Mesendoderm (in vitro differentiated cells): ENCODE measurements around the gene CASKIN1.

ENCODE experiments used
- DNase-seq: peaks from one replicate; pipeline ENCODE4 v3.0.0; 2013
- H2AK5ac ChIP-seq: 2 replicates; pipeline ENCODE4 v1.6.1; 2013; ENCODE audit warnings: low read length, inconsistent platforms
- H2BK120ac ChIP-seq: 2 replicates; pipeline ENCODE4 v1.6.1; 2013; ENCODE audit warnings: low read depth, mild to moderate bottlenecking, low read length, moderate library complexity, mixed read lengths
- H2BK15ac ChIP-seq: replicated peaks from 2 replicates; pipeline ENCODE4 v1.6.1; 2013; ENCODE audit warnings: low read depth, mild to moderate bottlenecking, moderate library complexity
- H2BK5ac ChIP-seq: 2 replicates; pipeline ENCODE4 v1.6.1; 2013; ENCODE audit warnings: low read length, inconsistent platforms
- H3K18ac ChIP-seq: 2 replicates; pipeline ENCODE4 v1.6.1; 2013; ENCODE audit warnings: mild to moderate bottlenecking, low read length, mixed read lengths
- H3K23ac ChIP-seq: one replicate; pipeline ENCODE4 v1.6.1; 2013; ENCODE audit warnings: low read length
- H3K27ac ChIP-seq: 2 replicates; pipeline ENCODE4 v1.5.1; 2013; ENCODE audit warnings: low read depth, mild to moderate bottlenecking, inconsistent platforms, low read length, moderate library complexity
- H3K27me3 ChIP-seq: 2 replicates; pipeline ENCODE4 v1.6.1; 2013; ENCODE audit warnings: low read length, control low read depth, mild to moderate bottlenecking, inconsistent platforms; ENCODE audit not compliant: insufficient read depth, poor library complexity
- H3K36me3 ChIP-seq: 2 replicates; pipeline ENCODE4 v1.6.1; 2013; ENCODE audit warnings: low read length, inconsistent platforms; ENCODE audit not compliant: control insufficient read depth, insufficient read depth
- H3K4ac ChIP-seq: one replicate; pipeline ENCODE4 v1.6.1; 2013; ENCODE audit warnings: low read depth, mild to moderate bottlenecking, low read length, moderate library complexity
- H3K4me1 ChIP-seq: 2 replicates; pipeline ENCODE4 v1.6.1; 2013; ENCODE audit warnings: low read depth, low read length, inconsistent platforms; ENCODE audit not compliant: control insufficient read depth
- H3K4me2 ChIP-seq: 2 replicates; pipeline ENCODE4 v1.6.1; 2013; ENCODE audit warnings: low read length
- H3K4me3 ChIP-seq: 2 replicates; pipeline ENCODE4 v1.5.1; 2013; ENCODE audit warnings: mild to moderate bottlenecking, low read length
- H3K56ac ChIP-seq: one replicate; pipeline ENCODE4 v1.6.1; 2013; ENCODE audit warnings: low read length
- H3K79me1 ChIP-seq: 2 replicates; pipeline ENCODE4 v1.6.1; 2013; ENCODE audit warnings: low read length, inconsistent platforms
- H3K79me2 ChIP-seq: 2 replicates; pipeline ENCODE4 v1.6.1; 2013; ENCODE audit warnings: mild to moderate bottlenecking, low read length; ENCODE audit not compliant: control insufficient read depth, insufficient read depth
- H3K9ac ChIP-seq: 2 replicates; pipeline ENCODE4 v1.6.1; 2013; ENCODE audit warnings: low read length, inconsistent platforms
- H4K5ac ChIP-seq: one replicate; pipeline ENCODE4 v1.6.1; 2013; ENCODE audit warnings: low read length
- H4K8ac ChIP-seq: one replicate; pipeline ENCODE4 v1.6.1; 2013; ENCODE audit warnings: low read depth, mild to moderate bottlenecking, control low read depth, low read length, moderate library complexity
- WGBS: extraction: QIAGEN DNeasy Blood & Tissue Kit; methylation state at CpG from one replicate; pipeline ENCODE4 v1.1.7; 2013; ENCODE audit warnings: low lambda C conversion rate, missing lambda C conversion rate; ENCODE audit not compliant: insufficient coverage; ENCODE audit errors: extremely low coverage; 5-methylcytosine and 5-hydroxymethylcytosine counted together

The CASKIN1 gene

DNA sequence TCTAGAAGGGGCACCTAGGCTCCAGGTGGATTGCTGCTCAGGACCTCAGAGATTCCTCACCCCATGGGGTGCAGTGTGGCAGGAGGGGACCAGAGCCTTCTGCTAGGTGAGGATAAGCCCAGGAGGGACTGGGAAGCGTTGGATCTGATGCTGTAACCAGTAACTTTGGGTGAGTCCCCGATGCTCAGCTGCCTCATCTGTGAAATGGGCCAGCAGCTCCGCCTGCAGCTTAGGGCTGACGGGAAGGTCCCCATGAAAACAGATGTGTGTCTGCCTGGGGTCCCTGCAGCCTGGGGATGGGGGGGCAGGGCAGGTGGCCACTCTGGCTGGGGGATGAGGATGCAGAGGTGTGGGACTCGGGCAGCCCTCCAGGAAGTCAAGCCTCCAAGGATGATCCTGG lies 2.7 kb upstream of the CASKIN1 start:
- no peak overlapping the region for H3K18ac ChIP-seq
- no peak overlapping the region for H2BK120ac ChIP-seq
- no peak overlapping the region for H3K56ac ChIP-seq
- H3K4ac ChIP-seq = no peak overlapping the region
- no peaks in the 10 kb centered on the region for H3K4me1 ChIP-seq
- H3K79me1 ChIP-seq = no peaks in the 10 kb centered on the region
- WGBS = no CpG with 5 or more reads among the region's 5 CpGs
- H4K8ac ChIP-seq = no peak overlapping the region
- no peak overlapping the region for H3K4me3 ChIP-seq
- no peak overlapping the region for H3K23ac ChIP-seq
- peaks cover 9% of the 10 kb centered on the region for H3K27me3 ChIP-seq
- H3K4me2 ChIP-seq = no peak overlapping the region
- H2BK5ac ChIP-seq = no peak overlapping the region
- H3K27ac ChIP-seq = no peak overlapping the region
- H2AK5ac ChIP-seq = no peak overlapping the region
- H2BK15ac ChIP-seq = no peak overlapping the region
- no peak for DNase-seq
- no peaks in the 10 kb centered on the region for H3K36me3 ChIP-seq
- H4K5ac ChIP-seq = no peak overlapping the region
- H3K79me2 ChIP-seq = no peaks in the 10 kb centered on the region
- no peak overlapping the region for H3K9ac ChIP-seq

DNA sequence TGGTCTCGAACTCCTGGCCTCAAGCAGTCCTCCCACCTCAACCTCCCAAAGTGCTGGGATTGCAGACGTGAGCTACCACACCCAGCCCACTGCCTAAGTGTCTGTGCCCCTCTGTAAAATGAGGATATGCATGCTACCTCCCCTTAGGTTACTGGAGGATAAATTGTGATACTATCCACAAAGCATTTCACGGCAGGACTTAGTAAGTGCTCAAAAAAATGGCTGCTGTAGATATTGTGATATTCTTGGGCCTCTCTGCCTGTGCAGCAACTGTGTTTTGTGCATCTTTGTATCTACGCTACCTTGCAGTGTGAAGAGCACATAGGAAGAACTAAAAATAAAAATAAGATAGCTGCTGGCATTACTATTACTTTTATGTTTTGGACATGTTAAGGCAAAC lies 1.9 kb upstream of the CASKIN1 start:
- Histone ChIP-seq H2AK5ac (no peak overlapping the region), H3K27me3 (peaks cover 9% of the 10 kb centered on the region), H4K5ac (no peak overlapping the region), H3K36me3 (no peaks in the 10 kb centered on the region), H3K4me2 (no peak overlapping the region), H3K4me1 (no peaks in the 10 kb centered on the region), H2BK5ac (no peak overlapping the region), H3K79me1 (no peaks in the 10 kb centered on the region), H3K27ac (no peak overlapping the region), H3K18ac (no peak overlapping the region), H3K9ac (no peak overlapping the region), H3K23ac (no peak overlapping the region), H3K4ac (no peak overlapping the region), H2BK15ac (no peak overlapping the region), H4K8ac (no peak overlapping the region), H3K56ac (no peak overlapping the region), H3K4me3 (no peak overlapping the region), H2BK120ac (no peak overlapping the region), H3K79me2 (no peaks in the 10 kb centered on the region)
- no peak for DNase-seq
- WGBS = no CpG with 5 or more reads among the region's 4 CpGs

DNA sequence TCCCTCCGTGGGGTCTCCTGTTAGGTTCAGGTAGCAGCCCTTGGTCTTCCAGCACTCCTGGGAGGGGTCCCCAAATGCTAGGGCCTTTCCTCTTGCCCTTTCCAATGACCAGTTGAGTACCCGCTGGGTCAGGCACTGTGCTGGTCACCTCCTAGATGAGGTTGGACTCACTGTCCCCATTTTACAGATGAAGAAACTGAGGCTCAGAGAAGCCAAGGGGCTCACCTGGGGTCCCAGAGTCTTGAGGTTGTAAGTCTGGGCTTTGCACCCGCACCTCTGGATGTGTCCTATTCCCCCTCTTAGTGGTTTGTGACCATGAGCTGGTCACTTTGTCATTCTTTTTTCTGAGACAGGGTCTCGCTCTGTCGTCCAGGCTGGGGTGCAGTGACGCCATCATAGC lies 1.4 kb upstream of the CASKIN1 start:
- H3K4ac ChIP-seq = no peak overlapping the region
- H3K9ac ChIP-seq = no peak overlapping the region
- H3K18ac ChIP-seq = no peak overlapping the region
- no peak overlapping the region for H2AK5ac ChIP-seq
- DNase-seq = no peak
- H3K36me3 ChIP-seq = no peaks in the 10 kb centered on the region
- H3K79me1 ChIP-seq = no peaks in the 10 kb centered on the region
- H2BK120ac ChIP-seq = no peak overlapping the region
- H2BK5ac ChIP-seq = no peak overlapping the region
- no peaks in the 10 kb centered on the region for H3K4me1 ChIP-seq
- H3K56ac ChIP-seq = no peak overlapping the region
- H3K4me3 ChIP-seq = no peak overlapping the region
- H3K27me3 ChIP-seq = peaks cover 9% of the 10 kb centered on the region
- no peak overlapping the region for H3K27ac ChIP-seq
- no peak overlapping the region for H4K5ac ChIP-seq
- no peak overlapping the region for H2BK15ac ChIP-seq
- no peak overlapping the region for H4K8ac ChIP-seq
- H3K79me2 ChIP-seq = no peaks in the 10 kb centered on the region
- no peak overlapping the region for H3K4me2 ChIP-seq
- no peak overlapping the region for H3K23ac ChIP-seq
- no CpG with 5 or more reads among the region's 6 CpGs for WGBS

DNA sequence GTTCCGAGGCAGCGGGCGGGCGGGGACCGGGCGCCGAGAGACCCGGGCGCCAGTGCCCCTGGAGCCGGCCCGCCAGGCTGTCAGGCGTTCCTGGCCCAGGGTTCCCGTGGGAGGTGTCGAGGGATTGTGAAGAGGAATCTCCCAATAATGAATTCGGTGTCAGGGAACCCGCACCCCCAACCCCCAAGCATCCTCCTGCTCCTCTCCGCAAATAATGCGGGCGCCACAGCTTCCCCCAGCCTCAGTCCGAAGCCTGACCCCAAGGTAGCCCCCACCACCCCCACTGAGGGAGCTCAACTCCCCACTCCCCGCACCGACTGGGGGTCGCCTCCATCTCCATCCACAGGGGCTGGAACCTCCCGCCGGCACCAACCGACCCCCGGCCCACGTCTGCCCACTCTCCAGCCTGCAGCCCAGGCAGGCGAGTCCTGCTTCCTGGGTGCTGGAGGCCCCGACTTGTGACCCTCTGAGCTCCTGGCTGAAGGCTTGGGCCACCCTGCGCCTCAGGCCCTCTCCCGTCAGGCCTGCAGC lies 641 bp upstream of the CASKIN1 start:
- Histone ChIP-seq H3K79me1 (no peaks in the 10 kb centered on the region), H3K4me2 (no peak overlapping the region), H3K4me3 (no peak overlapping the region), H4K5ac (no peak overlapping the region), H2BK120ac (no peak overlapping the region), H3K27ac (no peak overlapping the region), H3K9ac (peak overlapping the region; percentile 42), H3K79me2 (no peaks in the 10 kb centered on the region), H3K27me3 (peaks cover 9% of the 10 kb centered on the region), H3K36me3 (no peaks in the 10 kb centered on the region), H3K4ac (no peak overlapping the region), H3K56ac (peak overlapping the region; percentile 15), H2BK15ac (no peak overlapping the region), H3K23ac (no peak overlapping the region), H3K18ac (no peak overlapping the region), H2BK5ac (no peak overlapping the region), H2AK5ac (no peak overlapping the region), H3K4me1 (no peaks in the 10 kb centered on the region), H4K8ac (no peak overlapping the region)
- no CpG with 5 or more reads among the region's 32 CpGs for WGBS
- no peak for DNase-seq

DNA sequence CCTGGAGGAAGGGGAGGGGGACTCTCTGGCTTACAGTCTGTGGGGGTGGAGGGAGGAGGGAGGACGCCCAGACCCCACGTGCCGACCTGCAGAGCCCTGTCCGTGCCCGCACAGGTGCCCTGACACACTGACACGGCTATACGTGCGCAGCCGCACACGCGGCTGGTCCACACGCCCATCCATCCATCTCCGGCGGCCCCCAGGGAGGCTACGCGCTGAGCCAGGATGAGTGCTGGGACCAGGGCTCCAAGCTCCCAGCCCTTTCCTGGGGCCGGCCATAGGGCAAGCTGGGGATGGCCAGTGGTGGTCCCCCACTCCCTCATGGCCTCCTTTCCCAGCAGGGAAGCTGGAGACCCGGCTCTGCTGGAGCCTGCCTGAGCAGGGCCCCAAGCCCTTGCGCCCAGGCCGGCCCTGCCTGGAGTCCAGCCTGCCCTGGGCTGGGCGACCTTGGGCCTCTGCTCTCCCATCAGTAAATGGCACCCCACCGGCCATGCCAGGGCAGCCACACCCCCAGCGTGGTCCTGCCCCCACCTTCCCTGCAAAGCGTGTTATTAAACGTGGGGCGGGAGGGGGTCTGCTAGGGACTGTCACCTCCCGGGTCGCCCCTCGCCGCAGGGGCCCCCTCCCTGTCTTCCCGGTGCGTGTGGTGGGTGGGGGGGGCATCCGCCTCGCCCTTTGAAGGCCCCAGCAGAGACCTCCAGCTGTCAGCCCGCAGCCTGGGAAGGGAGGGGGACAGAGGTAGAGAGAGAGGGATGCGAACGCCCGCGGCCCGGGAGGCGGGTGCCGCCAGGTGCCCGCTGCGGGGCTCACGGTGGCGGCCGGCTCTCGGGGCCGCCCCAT lies 863 bp downstream of the CASKIN1 start:
- Histone ChIP-seq H3K79me2 (no peaks in the 10 kb centered on the region), H2BK5ac (no peak overlapping the region), H3K27ac (no peak overlapping the region), H3K18ac (no peak overlapping the region), H2AK5ac (no peak overlapping the region), H4K8ac (no peak overlapping the region), H2BK120ac (no peak overlapping the region), H3K4me1 (no peaks in the 10 kb centered on the region), H3K23ac (no peak overlapping the region), H3K4ac (no peak overlapping the region), H3K27me3 (peaks cover 9% of the 10 kb centered on the region), H3K79me1 (no peaks in the 10 kb centered on the region), H3K4me3 (no peak overlapping the region), H3K9ac (no peak overlapping the region), H3K36me3 (no peaks in the 10 kb centered on the region), H3K4me2 (peak overlapping the region; percentile 38), H4K5ac (no peak overlapping the region), H2BK15ac (no peak overlapping the region), H3K56ac (peak overlapping the region; percentile 49)
- no peak for DNase-seq
- WGBS = no CpG with 5 or more reads among the region's 49 CpGs
